ENCODE data around the gene CMIP. TPM values are rescaled to one million over a fixed set of nuclear protein-coding genes. Genes with fewer than 3 reads are reported as not detected.

Gene CMIP
- total and polyA plus RNA-seq, 7 donors, result 11.0 to 60.3 (median 20.4) TPM

DNA sequence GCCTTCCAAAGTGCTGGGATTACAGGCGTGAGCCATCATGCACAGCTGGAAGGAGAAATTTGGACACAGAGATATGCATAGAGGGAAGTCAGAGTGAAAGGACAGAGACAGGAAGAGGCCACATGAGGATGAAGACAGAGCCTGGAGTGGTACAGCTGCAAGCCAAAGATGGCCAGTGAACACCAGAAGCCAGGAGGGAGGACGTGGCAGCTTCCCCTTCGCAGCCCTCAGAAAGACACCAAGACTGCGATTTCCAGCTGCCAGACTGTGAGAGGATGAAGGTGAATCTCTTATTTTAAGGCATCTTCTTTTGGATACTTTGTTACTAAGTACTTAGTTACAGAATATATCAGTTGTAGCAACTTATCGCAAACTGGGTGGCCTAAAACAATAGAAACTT lies 274.0 kb downstream of the CMIP start:
- intact Hi-C loops (cut with DNase I), result no loop called here
- TF ChIP-seq POLR2A (IDR thresholded peaks at IDR 0.05) (no peak), POLR2AphosphoS5 (IDR thresholded peaks at IDR 0.05) (no peak)
- H3K27ac ChIP-seq, result peak overlapping the region in 3 of 4 donors; percentile 36 to 65 (median 62)
- no peak overlapping the region for H3K4me3 ChIP-seq
- DNase-seq, result no peak
- H3K9me3 ChIP-seq, result no peaks in the 10 kb centered on the region
- WGBS, 2 donors, result 64 to 83% methylated on average over 5 of the region's 5 CpGs
- H3K36me3 ChIP-seq, result no peaks in the 10 kb centered on the region
- no peaks in the 10 kb centered on the region for H3K27me3 ChIP-seq
- peaks cover 0 to 50% (median 37%) of the 10 kb centered on the region in 4 donors for H3K4me1 ChIP-seq

DNA sequence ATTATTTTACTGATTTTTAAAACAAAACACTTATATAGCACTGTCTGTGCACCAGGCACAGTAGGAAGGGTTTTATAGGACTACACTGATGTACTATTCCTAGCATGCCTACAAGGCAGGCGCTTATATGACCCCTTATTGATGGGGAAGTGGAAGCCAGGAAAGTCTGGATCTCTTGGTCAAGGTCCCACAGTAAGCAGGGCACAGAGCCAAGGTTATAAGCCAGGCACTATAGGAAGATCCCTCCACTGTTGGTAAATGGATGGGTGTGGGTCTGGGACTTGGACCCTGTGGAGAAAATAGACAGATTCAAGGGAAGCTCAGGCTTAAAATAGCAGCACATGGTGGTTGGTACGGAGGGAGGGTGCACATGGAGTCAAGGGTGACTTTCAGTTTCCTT lies 275.4 kb downstream of the CMIP start:
- Histone ChIP-seq H3K36me3 (no peaks in the 10 kb centered on the region), H3K4me3 (no peak overlapping the region), H3K9me3 (no peaks in the 10 kb centered on the region), H3K27me3 (no peaks in the 10 kb centered on the region), H3K27ac (peak overlapping the region in 3 of 4 donors; percentile 33 to 66 (median 62)), H3K4me1 (peaks cover 0 to 46% (median 34%) of the 10 kb centered on the region in 4 donors)
- 89% methylated on average over 2 of the region's 2 CpGs for WGBS, 2 donors
- DNase-seq, result no peak
- TF ChIP-seq, protein P1, sequence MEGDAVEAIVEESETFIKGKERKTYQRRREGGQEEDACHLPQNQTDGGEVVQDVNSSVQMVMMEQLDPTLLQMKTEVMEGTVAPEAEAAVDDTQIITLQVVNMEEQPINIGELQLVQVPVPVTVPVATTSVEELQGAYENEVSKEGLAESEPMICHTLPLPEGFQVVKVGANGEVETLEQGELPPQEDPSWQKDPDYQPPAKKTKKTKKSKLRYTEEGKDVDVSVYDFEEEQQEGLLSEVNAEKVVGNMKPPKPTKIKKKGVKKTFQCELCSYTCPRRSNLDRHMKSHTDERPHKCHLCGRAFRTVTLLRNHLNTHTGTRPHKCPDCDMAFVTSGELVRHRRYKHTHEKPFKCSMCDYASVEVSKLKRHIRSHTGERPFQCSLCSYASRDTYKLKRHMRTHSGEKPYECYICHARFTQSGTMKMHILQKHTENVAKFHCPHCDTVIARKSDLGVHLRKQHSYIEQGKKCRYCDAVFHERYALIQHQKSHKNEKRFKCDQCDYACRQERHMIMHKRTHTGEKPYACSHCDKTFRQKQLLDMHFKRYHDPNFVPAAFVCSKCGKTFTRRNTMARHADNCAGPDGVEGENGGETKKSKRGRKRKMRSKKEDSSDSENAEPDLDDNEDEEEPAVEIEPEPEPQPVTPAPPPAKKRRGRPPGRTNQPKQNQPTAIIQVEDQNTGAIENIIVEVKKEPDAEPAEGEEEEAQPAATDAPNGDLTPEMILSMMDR (IDR thresholded peaks at IDR 0.05), result no peak
- TF ChIP-seq POLR2A (IDR thresholded peaks at IDR 0.05) (no peak), POLR2AphosphoS5 (IDR thresholded peaks at IDR 0.05) (no peak), EP300 (IDR thresholded peaks at IDR 0.05) (no peak)
- intact Hi-C loops (cut with DNase I), result loop anchor here (5.0 kb wide), 1 partner anchor 273 kb away; no protein-coding TSS in a partner anchor

DNA sequence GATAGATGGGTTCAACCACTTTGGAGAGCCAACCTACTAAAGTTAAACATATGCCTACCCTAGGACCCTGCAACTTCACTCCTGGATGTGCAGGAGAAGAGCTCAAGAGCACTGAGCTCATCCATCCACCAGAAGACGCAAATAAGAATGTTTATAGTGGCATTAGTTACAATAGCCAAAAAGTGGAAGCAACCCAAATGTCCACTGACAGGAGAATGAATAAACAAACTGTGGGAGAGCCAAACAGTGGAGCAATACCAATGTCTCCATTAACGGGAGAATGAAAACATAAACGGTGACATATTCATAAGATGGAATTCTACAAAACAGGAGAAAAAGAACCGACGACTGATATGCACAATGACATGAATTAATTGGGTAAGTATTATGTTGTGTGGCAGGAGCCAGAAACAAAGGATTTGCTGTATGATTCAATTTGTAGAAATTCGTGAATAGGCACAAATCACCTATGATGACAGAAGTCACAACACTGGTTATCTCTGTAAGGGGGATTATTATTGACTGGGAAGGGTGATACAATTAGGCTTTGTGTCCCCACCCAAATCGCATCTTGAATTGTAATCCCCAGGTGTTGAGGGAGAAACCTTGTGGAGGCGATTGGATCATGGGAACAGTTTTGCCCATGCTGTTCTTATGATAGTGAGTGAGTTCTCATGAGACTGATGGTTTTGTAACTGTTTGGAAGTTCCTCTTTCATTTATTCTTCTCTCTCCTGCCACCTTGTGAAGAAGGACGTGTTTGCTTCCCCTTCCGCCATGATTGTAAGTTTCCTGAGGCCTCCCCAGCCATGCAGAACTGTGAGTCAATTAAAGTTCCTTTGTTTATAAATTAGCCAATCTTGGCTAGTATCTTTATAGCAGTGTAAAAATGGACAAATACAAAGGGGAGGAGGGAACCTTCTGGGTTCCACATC lies 276.6 kb downstream of the CMIP start:
- no peaks in the 10 kb centered on the region for H3K36me3 ChIP-seq
- WGBS, 2 donors, result 83 to 84% methylated on average over 10 of the region's 10 CpGs
- H3K4me3 ChIP-seq, result no peak overlapping the region
- peaks cover 0 to 33% (median 25%) of the 10 kb centered on the region in 4 donors for H3K4me1 ChIP-seq
- no peaks in the 10 kb centered on the region for H3K9me3 ChIP-seq
- intact Hi-C loops (cut with DNase I), result loop anchor here (5.0 kb wide), 1 partner anchor 274 kb away; no protein-coding TSS in a partner anchor
- no peak for DNase-seq
- no peaks in the 10 kb centered on the region for H3K27me3 ChIP-seq
- H3K27ac ChIP-seq, result peak overlapping the region in 3 of 4 donors; percentile 33 to 66 (median 62)
- TF ChIP-seq, protein P1 (IDR thresholded peaks at IDR 0.05), result no peak
- TF ChIP-seq POLR2A (IDR thresholded peaks at IDR 0.05) (no peak), POLR2AphosphoS5 (IDR thresholded peaks at IDR 0.05) (peak; percentile 25 to 68 (median 48)), EP300 (IDR thresholded peaks at IDR 0.05) (peak in 2 of 4 donors; percentile 23 to 74)

DNA sequence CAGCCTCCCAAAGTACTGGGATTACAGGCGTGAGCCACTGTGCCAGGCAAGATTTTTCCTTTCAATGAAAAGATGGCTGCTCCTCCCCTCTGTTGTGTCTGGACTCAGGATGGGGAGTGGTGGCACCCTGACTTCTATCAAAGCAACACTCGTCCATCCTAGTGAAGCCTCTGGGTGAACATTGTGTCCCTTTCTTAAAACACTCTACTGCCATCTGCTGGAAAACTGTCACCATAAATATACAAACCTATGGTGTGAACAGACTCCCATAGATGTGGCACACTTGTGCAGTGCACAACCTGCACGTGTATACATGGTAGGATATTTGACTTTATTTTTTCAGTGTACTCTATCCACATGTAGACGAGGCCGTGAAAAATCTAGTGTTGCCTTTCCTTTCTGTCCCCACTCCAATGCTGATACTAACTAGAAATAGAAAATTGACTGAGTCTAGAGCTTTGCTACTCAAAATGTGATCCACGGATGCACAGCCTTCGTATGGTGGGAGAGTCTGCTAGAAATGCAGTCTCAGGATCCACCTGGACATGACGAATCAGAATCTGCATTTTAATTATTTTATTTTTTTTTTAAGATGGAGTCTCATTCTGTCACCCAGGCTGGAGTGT lies 278.6 kb downstream of the CMIP start:
- intact Hi-C loops (cut with DNase I), result loop anchor here (2.0 to 5.0 kb wide), 2 partner anchors 100 to 276 kb away; no protein-coding TSS in a partner anchor
- TF ChIP-seq, protein P1 (IDR thresholded peaks at IDR 0.05), result peak; percentile 68 to 77 (median 72)
- no peak for TF ChIP-seq EP300 (IDR thresholded peaks at IDR 0.05)
- H3K4me1 ChIP-seq, result peaks cover 0 to 29% (median 21%) of the 10 kb centered on the region in 4 donors
- WGBS, 2 donors, result 36 to 54% methylated on average over 8 of the region's 8 CpGs
- H3K27ac ChIP-seq, result peak overlapping the region in 1 of 4 donors; percentile 66
- H3K4me3 ChIP-seq, result no peak overlapping the region
- no peaks in the 10 kb centered on the region for H3K9me3 ChIP-seq
- DNase-seq, result no peak
- no peaks in the 10 kb centered on the region for H3K27me3 ChIP-seq
- H3K36me3 ChIP-seq, result no peaks in the 10 kb centered on the region

DNA sequence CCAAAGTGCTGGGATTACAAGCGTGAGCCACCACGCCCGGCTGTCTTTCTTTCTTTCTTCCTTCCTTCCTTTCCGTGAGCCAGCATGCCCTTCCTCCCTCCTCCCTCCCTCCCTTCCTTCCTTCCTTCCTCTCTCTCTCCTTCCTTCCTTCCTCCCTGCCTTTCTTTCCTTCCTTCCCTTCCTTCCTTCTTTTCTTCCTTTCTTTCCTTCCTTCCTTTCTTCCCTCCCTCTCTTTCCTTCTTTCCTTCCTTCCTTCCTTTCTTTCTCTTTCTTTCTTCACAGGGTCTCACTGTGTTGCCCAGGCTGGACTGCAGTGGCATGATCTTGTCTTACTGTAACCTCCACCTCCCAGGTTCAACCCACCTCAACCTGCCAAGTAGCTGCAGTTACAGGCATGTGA lies 283.8 kb downstream of the CMIP start:
- Histone ChIP-seq H3K4me1 (peaks cover 0 to 13% (median 13%) of the 10 kb centered on the region in 4 donors), H3K36me3 (no peaks in the 10 kb centered on the region), H3K27me3 (no peaks in the 10 kb centered on the region), H3K27ac (no peak overlapping the region), H3K4me3 (no peak overlapping the region), H3K9me3 (no peaks in the 10 kb centered on the region)
- DNase-seq, result no peak
- WGBS, 2 donors, result 79 to 81% methylated on average over 4 of the region's 4 CpGs
- intact Hi-C loops (cut with DNase I), result no loop called here
- TF ChIP-seq POLR2A (IDR thresholded peaks at IDR 0.05) (no peak), POLR2AphosphoS5 (IDR thresholded peaks at IDR 0.05) (no peak), EP300 (IDR thresholded peaks at IDR 0.05) (no peak)
- TF ChIP-seq, protein P1 (IDR thresholded peaks at IDR 0.05), result no peak

Data from sigmoid colon (tissue), 7 donors.